ENCODE data around the gene CRKL. TPM values are rescaled to one million over a fixed set of nuclear protein-coding genes. Genes with fewer than 3 reads are reported as not detected.

The CRKL gene
- total RNA-seq, 1 donor from 2014 or later, result 42.0 TPM

DNA sequence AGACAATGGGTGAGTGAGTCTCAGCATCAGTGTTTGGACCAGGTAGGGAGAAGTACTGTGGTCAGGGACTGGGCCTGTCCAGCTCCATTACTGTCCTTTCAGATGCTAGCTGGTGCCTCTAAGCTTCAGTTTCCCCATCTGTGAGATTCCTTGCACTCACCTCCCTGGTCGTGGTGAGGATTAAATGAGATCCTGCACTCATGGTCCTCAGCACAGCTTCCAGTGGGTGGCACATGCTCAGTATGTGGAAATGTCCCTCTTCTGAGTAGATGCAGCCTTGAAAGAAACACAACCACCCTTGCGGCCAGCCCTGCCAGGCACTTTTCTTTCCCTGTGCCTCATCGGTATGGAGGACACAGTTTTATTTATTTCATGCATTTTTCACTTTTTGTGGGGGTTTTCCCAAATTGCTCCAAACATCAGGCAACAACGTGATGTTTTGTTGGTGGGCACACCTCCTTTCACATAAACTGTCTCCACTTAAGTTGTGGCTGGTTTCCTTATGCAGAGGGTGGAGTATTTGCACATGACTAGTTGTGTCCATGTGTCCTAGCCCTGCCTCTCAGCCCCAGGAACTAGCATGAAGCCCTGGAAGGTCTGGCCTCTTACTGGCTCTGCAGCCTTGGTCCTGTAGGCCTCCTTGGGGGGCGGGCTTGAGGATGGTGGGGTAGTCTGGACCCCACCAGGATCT is 66.0 kb downstream of the CRKL start:
- DNase-seq, result no peak

DNA sequence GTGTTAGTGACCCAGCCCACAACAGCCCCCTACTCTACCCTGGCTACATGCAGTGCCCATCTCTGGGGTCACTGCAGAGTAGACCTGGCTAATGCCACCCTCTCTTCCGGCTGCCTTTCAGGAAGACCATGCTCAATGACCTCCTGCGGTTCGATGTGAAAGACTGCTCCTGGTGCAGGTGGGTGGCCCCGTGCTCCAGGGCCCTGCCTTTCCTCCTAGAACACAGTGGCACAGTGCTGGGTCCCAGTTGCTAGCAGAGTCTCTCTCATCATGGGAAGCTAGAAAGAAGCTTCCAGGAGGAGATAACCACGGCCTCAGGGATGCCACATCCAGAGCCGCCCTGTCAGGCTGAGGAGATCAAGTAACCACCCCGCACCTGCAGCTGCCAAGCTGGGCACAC is 68.5 kb downstream of the CRKL start:
- no peak for DNase-seq

DNA sequence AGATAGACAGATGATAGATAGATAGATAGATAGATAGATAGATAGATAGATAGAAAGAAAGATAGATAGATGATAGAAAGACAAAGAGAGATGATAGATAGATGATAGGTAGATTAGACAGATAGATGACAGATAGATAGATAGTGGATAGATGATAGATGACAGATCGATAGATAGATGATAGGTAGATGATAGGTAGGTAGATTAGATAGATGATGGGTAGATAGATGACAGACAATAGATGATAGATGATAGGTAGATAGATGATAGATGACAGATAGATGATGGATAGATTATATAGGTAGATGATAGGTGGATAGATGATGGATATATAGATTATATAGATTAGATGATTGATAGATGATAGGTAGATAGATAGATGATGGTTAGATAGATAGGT is 69.2 kb downstream of the CRKL start:
- DNase-seq, result no peak

DNA sequence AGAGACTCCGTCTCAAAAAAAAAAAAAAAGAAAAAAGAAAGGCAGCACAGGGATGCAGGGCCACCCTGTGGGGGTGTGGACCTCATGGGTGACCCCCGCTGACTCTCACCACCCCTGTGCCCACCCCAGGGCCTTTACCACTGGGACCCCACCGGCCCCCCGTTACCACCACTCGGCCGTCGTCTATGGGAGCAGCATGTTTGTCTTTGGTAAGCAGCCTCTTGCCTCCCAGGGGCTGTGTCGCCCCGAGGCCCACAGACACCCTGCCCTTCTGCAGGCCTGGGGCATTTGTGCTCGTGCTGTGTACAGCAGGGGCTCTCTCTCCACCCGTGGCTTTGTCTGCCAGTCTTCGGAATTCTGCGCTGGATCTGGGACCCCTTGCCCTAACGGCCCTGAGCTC is 70.2 kb downstream of the CRKL start:
- DNase-seq, result no peak

DNA sequence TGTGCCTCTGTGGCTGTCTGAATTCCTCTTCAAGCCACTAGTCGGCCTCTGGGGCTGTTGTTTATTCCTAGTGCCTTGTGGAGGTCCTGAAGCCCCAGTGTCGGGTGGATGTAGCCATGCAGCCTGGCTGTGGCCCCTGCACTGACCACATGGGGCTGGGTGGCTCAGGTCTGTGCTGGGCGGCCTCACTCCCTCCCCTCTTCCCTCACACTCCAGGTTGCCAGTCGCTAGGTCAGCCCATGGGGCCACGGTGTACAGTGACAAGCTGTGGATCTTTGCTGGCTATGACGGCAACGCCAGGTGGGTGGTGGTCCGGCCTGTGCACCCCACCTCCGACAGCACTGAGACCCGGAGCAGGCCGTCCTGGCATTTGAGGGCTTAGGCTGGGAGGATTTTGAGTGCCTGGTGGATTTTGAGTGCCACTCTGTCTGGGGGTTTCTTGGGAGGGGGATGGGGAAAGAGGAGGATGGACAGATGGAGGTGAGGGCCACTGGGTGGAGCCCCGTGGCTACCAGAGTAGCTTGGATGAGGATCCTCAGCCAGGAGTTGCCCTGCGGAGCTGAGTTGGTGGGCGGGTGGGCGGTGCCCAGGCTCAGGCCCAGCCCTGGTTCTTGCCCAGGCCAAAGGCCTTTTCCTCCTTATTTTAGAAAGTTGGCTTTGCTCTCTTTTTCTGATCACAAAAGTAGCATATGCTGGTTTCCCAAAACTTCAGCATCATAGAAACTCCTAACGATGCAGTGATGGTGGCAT is 71.5 kb downstream of the CRKL start:
- no peak for DNase-seq

DNA sequence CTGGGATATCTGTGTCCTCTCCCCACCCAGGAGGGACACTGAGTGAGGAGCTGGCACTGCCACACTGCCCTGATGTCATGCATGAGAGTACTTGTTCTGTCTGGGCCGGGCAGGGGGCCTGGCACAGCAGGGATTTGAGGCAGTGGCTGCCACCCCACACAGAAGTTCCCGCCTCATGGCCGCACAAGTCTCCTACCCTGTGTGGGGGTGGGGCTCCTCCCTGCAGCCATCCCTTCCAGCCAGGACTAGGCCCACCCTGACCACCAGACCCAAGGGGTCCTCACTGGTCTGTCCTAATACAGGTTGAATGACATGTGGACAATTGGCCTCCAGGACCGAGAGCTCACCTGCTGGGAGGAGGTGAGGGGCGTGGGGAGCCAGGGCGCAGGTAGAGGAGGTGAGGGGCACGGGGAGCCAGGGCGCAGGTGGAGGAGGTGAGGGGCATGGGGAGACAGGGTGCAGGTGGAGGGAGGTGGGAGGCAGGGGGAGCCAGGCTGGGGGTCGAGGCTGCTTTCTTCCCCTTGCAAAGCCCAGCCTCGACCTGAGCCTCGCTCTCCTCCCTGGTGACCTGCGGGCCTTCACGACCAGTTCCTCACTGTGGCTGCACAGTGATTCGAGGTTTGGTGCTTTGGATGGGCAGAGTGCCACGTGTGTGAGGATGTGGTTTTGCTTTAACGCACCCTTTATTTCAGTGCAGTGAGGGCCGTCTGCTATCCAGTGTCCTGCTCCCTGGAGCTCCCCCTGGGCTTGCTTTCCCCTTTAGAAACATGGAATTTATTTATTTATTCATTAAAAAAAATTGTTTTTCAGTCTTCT is 72.3 kb downstream of the CRKL start:
- no peak for DNase-seq

DNA sequence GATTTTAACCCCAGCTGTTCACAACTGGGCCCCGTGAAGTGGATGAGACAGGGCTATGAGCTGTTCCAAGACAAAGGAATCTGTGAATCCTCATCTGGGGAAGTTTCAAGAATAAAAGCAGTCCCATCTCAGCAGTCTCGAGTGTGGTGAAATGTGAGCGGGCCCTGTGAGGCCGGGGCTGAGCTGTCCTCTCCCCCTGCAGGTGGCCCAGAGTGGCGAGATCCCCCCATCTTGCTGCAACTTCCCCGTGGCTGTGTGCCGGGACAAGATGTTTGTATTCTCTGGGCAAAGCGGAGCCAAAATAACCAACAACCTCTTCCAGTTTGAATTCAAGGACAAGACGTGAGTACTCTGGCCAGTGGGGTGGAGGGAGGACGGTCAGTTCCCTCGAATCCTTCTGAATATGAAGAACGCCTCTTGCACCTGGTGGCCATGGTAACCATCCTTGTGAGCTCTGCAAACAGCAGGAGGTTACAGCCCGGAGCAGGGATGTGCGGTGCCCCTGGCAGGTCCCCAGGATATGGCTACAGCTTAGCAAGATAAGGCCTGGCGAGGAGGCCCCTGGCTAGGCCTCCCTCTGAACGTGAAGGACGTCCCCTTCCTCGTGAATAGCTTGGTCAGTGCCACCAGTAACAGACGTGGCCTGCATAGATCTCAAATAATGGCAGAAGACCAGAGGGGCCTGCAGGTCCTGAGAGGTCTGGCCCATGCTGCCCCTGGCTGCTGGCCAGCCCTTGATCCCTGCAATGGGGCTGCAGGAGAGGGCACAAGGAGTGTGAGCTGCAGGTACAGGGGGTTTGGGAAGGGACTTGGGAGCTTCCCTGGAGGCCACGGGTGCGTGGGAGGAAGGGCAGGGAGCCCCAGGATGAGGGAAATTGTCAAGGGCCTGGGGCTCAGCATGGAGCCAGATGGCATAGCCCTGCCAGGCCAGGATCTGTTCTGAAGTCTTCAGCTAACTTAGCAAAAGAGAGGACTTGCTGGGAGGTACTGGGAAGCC is 73.3 kb downstream of the CRKL start:
- no peak for DNase-seq

DNA sequence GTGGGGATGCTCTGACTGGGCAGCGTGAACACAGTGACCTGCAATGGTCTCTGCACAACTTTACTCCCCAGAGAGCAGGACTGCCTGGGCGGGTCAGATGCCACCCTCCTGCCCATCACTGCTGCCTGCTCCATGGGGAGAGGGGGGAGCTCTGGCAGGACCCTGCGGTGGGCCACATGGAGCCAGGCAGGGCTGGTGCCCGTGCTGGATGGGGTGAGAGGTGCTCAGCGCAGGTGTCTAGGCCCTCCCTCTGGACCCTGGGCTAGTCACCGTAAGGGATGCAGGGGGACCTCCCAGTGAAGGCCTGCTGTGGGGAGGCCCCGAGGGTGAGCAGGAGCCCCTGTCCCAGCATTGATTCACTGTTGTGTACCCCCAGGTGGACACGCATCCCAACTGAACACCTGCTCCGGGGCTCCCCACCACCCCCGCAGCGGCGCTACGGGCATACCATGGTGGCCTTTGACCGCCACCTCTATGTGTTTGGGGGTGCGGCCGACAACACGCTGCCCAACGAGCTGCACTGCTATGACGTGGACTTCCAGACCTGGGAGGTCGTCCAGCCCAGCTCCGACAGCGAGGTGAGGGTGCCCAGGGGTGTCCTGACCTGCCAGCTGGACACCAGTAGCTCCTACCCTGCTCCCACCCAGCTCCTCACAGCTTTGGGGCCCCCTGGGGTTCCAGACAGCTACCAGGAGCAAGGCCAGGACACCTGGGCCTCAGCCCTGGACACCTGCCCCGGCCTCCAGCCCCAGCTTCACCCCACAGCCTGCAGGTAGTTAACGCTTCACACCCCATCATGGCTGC is 74.2 kb downstream of the CRKL start:
- DNase-seq, result no peak

DNA sequence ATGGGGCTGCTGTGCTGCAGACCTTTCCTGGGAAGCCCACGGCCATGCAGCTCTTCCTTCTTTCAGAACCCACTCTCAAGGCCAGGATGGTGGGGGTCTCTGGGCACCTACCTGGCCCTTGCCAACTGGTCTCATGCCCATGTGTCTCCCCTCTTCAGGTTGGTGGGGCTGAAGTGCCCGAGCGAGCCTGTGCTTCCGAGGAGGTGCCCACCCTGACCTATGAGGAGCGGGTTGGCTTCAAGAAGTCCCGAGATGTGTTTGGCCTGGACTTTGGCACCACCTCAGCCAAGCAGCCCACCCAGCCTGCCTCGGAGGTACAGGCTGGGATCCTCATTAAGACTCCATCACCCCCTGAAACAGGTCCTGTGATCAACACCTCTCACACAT is 74.8 kb downstream of the CRKL start:
- DNase-seq, result no peak

DNA sequence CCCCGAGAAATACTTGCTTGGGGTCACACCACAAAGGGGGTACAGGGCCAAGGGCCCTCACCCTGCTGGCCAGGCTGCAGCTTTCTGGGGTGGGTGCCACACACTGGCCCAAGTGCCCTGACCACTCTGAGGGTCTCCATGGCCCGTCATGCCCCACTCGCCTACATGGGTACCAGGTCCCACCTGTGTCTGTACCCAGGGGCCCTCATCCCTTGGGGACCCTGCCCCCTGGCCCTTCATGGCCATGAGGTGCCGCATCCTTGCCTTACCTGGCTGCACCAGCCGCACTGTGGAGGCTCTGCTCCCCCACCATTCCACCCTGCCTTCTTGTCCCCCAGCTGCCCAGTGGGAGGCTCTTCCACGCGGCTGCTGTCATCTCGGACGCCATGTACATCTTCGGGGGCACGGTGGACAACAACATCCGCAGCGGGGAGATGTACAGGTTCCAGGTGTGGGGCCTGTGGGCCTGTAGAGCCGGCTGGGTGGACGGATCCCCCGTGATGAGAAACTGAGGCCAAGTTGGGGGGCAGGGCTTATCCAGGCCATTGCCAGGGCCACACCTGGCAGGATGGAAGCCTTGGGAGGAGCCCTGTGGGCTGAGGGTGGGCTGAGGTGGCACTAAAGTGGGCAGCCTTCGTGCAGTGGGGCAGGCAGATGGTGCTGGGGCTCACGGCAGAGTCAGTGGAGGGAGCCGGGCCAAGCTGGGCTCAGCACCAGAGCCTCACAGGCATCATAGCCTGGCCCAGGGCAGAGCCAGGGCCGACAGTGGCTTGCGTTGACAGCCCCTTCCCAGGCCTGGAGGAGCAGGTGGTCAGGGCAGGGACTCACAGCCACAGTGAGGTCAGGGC is 75.5 kb downstream of the CRKL start:
- DNase-seq, result no peak

DNA sequence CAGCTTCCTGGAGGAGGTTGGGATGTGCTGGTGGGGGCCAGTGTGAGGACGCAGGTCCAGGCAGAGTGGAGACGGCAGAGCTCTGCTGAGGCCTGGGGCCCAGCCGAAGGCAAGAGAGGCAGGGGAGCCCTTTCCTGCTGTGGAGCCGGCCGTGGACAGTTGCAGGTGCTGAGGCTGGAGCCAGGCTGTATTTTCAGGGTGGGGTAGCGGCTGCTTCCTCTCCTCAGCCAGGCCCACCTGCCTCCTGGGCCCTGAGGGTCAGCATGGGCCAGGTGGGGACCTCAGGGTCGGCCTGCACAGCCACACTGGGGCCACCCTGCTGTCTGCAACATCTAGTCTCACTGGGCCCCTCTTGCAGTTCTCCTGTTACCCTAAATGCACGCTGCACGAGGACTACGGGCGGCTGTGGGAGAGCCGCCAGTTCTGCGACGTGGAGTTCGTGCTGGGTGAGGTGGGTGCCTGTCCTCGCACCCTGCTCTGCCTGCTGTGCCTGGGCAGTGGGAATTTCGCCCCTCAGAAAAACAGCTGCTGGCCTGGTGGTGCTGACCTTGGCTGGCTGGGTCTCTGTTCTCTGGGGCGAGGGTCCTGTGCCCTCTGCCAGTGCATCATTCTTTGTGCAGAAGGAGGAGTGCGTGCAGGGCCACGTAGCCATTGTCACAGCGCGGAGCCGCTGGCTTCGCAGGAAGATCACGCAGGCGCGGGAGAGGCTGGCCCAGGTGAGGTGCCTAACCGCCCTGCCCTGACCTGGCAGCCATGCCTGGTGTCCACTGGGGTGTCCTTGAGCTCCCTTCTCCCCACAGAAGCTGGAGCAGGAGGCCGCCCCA is 76.3 kb downstream of the CRKL start:
- DNase-seq, result no peak

DNA sequence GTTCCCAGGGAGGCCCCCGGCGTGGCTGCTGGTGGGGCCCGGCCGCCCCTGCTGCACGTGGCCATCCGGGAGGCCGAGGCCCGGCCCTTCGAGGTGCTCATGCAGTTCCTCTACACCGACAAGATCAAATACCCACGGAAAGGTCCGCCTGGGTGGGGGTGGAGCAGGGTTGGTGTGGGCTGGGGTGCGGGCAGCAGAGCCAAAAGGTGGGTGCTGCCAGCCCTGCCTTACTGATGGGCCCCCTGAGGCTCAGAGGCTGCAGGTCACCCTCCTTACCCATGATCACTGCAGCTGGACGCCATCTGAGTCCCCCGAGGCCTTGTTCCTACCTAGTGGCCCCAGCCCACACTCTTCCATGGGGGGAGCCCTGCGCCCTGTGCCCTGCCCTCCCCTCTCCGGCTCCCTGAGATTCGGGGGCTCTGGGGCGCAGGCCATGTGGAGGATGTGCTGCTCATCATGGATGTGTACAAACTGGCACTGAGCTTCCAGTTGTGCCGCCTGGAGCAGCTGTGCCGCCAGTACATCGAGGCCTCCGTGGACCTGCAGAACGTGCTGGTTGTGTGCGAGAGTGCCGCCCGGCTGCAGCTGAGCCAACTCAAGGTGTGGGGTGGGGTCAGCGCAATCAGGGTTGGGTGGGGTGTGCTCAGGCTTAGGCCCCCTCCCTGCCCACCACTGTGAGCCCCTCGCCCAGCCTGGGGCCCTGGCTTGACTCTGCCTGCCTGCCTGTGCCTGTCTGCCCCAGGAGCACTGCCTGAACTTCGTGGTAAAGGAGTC is 77.1 kb downstream of the CRKL start:
- no peak for DNase-seq

DNA sequence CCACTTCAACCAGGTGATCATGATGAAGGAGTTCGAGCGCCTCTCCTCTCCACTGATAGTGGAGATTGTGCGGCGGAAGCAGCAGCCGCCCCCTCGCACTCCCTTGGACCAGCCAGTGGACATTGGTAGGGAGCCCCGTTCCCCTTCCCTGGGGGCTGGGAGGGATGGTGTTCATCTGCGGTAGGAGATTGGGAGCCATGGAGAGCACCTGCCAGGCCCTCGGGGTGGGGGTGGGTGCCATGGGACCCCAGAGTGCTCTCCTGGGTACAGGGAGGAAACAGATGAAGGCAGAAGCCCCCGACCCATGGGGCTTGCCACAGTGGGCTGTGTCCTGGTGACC is 77.7 kb downstream of the CRKL start:
- DNase-seq, result no peak

DNA sequence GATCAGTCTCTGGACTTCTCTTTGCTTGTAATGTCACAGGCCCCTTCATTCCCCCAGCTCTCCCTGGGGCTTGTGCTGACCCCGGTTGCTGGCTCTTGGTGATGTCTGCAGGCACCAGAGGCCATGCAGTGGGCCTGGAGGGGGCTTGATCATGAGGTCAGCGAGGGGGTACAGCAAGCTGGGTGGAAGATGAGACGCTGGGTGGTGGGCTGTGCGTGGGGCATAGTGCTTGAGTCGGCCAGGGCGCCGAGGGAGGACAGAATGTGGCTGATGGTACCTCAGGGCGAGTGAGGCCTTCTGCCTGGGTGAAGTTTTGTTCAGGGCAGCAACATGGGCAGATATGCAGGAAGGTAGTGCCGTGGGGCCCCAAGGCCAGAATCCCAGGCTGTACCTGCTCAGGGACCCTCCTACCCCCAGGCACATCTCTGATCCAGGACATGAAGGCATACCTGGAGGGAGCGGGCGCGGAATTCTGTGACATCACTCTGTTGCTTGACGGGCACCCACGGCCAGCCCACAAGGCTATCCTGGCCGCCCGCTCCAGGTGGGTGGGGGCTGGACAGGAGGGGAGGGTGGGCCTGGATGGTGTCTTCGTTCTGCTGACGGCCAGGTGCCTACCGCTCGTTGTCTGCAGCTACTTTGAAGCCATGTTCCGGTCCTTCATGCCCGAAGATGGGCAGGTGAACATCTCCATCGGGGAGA is 78.3 kb downstream of the CRKL start:
- DNase-seq, result no peak

DNA sequence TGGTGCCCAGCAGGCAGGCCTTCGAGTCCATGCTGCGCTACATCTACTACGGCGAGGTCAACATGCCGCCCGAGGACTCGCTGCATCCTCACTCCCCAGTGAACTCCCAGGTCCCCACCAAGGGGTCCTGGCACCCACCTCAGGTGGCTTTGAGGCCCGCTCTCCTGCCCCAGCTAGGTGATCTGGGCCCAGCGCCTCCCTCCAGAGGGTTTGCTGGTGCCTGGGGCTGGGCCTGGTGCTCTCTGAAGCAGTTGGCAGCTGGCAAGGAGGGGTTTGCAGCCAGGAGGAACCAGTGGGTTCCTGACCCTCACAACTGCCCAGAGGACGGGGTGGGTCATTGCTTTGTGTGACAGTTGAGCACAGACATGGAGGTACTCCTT is 78.8 kb downstream of the CRKL start:
- no peak for DNase-seq

DNA sequence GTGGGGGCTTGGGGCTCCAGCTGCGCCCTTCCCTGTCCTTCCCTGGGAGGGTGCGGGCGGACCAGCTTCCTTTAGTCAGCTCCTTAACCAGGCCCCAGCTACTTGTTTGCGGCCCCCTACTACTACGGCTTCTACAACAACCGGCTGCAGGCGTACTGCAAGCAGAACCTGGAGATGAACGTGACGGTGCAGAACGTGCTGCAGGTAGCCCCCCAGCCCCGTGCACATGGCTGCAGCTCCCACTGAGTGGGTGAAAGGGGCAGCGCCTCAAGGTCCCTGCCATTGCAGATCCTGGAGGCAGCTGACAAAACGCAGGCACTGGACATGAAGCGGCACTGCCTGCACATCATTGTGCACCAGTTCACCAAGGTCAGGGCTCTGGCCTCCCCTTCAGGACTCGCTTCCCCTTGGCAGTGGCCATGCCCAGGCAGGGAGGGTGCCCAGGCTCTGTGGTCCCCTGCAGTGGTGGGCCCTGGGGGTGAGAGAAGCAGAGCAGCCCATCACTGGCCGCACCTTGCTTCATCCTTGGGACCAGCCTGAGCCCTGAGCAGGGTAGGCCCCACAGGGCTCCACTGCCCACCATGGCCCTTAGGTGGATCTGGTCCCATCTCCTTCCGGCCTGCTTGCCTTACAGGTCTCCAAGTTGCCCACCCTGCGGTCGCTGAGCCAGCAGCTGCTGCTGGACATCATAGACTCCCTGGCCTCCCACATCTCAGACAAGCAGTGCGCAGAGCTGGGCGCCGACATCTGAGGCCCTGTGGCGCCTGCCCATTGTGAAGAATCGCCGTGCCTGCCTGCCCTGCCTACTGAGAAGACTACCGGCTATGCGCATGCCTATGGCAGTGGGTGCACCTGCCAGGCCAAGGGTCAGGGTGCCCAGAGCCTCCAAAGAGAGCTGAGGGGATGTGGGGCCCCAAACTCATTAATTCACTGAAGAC is 79.7 kb downstream of the CRKL start:
- DNase-seq, result no peak

All from skin of body (tissue), 2 donors.